Osteoblast (primary cell): Measurements from ENCODE around the gene LMCD1. TPM values are rescaled to one million over a fixed set of nuclear protein-coding genes. Genes with fewer than 3 reads are reported as not detected.

Experiments used
- DNase-seq: peaks from one replicate; pipeline ENCODE4 v3.0.0; 2011; ENCODE audit warnings: low spot score, mixed read lengths; ENCODE audit not compliant: insufficient read length; ENCODE audit errors: missing footprints
- H2AFZ ChIP-seq: 2 replicates; pipeline ENCODE4 v1.6.0; 2011; ENCODE audit warnings: mild to moderate bottlenecking, low read length
- H3K27ac ChIP-seq: 2 replicates; pipeline ENCODE4 v1.5.1; 2011; ENCODE audit warnings: mild to moderate bottlenecking, low read depth, low read length, moderate library complexity
- H3K27me3 ChIP-seq: 2 replicates; pipeline ENCODE4 v1.6.0; 2012; ENCODE audit warnings: mild to moderate bottlenecking, control low read depth, inconsistent platforms, low read length, moderate library complexity; ENCODE audit not compliant: insufficient read depth
- H3K36me3 ChIP-seq: 2 replicates; pipeline ENCODE4 v1.5.1; 2011; ENCODE audit warnings: mild to moderate bottlenecking, low read length, control low read depth, moderate library complexity; ENCODE audit not compliant: insufficient read depth
- H3K4me1 ChIP-seq: 2 replicates; pipeline ENCODE4 v1.5.1; 2011; ENCODE audit warnings: mild to moderate bottlenecking, low read length, control low read depth, moderate library complexity; ENCODE audit not compliant: insufficient read depth
- H3K4me2 ChIP-seq: 2 replicates; pipeline ENCODE4 v1.6.0; 2011; ENCODE audit warnings: mild to moderate bottlenecking, low read length; ENCODE audit not compliant: insufficient read depth
- H3K4me3 ChIP-seq: fragments of 200-600 bp; sonication (generic); 3 replicates; pipeline ENCODE4 v1.5.1; 2012; ENCODE audit warnings: mild to moderate bottlenecking, low read length, inconsistent platforms; ENCODE audit not compliant: insufficient read depth
- H3K79me2 ChIP-seq: 2 replicates; pipeline ENCODE4 v1.6.0; 2012; ENCODE audit warnings: mild to moderate bottlenecking, low read length, control low read depth, inconsistent platforms; ENCODE audit not compliant: insufficient read depth
- H3K9me3 ChIP-seq: 2 replicates; pipeline ENCODE4 v1.5.1; 2011; ENCODE audit warnings: low read depth, low read length, control low read depth
- H4K20me1 ChIP-seq: 2 replicates; pipeline ENCODE4 v1.6.0; 2012; ENCODE audit warnings: mild to moderate bottlenecking, low read length, control low read depth; ENCODE audit not compliant: insufficient read depth
- CTCF ChIP-seq: IDR thresholded peaks from 2 replicates; pipeline ENCODE4 v1.5.1; 2011; ENCODE audit warnings: mild to moderate bottlenecking, low read depth, low read length, moderate library complexity; ENCODE audit errors: extremely low read depth
- total RNA-seq: library from RNA; depleted of rRNA; stranded (reverse); fragments of >200 nt; gene quantifications from 2 replicates; pipeline ENCODE4 v1.2.3, GENCODE V29; 2012

The LMCD1 gene
- total RNA-seq, 1 donor, result 294 TPM

GRCh38 chr3:8593021-8593827, 91.6 kb downstream of the LMCD1 start:
- H3K4me2 ChIP-seq, result no peak overlapping the region
- no peak for DNase-seq

DNA sequence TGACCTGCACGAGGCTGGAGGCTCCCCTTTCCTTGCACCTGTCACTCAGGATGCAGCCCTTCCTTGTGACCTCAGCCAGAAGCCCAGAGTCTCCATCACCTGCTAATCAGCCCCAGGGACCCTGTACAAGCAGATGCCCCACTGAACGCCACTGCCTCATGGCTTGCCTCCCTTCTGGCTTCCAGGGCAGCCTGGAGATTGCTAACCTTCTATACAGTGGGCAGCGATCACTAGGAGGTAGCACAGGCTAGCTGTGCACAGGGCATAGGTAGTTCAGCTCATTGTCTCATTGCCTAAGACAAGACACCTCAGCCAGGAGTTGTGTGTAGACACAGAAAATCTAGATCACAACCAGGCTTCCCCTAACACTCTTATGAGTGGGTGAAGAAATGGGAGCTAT, 93.6 kb downstream of the LMCD1 start:
- Histone ChIP-seq H3K4me3 (no peak overlapping the region), H3K27ac (no peak overlapping the region), H4K20me1 (no peaks in the 10 kb centered on the region), H3K79me2 (no peaks in the 10 kb centered on the region), H2AFZ (no peak overlapping the region), H3K4me2 (no peak overlapping the region), H3K9me3 (no peaks in the 10 kb centered on the region), H3K36me3 (no peaks in the 10 kb centered on the region), H3K4me1 (peaks cover 11% of the 10 kb centered on the region), H3K27me3 (no peaks in the 10 kb centered on the region)
- DNase-seq, result no peak
- no peak for TF ChIP-seq CTCF

More at GRCh38 chr3:8593021-8593827, 91.6 kb downstream of the LMCD1 start:
- Histone ChIP-seq H2AFZ (peak overlapping the region; percentile 36), H3K9me3 (no peaks in the 10 kb centered on the region), H3K79me2 (no peaks in the 10 kb centered on the region), H4K20me1 (no peaks in the 10 kb centered on the region), H3K27me3 (no peaks in the 10 kb centered on the region), H3K4me3 (peak overlapping the region; percentile 7), H3K4me1 (peaks cover 19% of the 10 kb centered on the region), H3K36me3 (no peaks in the 10 kb centered on the region), H3K27ac (no peak overlapping the region)
- no peak for TF ChIP-seq CTCF

DNA sequence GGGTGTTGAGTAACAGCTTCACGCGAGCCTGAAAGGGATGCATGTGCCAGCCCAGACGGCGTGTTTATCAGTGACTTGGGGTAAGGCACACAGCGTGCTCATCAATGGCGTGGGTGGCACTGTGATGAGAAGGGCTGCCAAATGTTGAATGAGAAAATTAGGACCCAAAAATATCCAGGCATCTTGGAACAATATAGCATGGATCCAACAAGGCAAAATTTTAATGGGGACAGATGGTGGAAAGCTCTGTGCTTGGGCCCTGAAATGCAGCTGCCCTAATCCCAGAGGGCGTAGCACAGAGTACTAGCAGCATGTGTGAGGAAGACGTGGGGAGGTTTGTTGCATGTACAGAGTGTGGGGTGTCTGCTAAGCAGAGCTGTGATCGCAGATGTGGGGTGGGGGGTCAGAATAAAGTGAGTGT, 94.1 kb downstream of the LMCD1 start:
- H3K4me3 ChIP-seq, result no peak overlapping the region
- H3K4me1 ChIP-seq, result peaks cover 8% of the 10 kb centered on the region
- H2AFZ ChIP-seq, result no peak overlapping the region
- no peak for TF ChIP-seq CTCF
- H4K20me1 ChIP-seq, result no peaks in the 10 kb centered on the region
- H3K27me3 ChIP-seq, result no peaks in the 10 kb centered on the region
- H3K79me2 ChIP-seq, result no peaks in the 10 kb centered on the region
- H3K27ac ChIP-seq, result no peak overlapping the region
- no peaks in the 10 kb centered on the region for H3K36me3 ChIP-seq
- no peak overlapping the region for H3K4me2 ChIP-seq
- H3K9me3 ChIP-seq, result no peaks in the 10 kb centered on the region
- DNase-seq, result no peak

DNA sequence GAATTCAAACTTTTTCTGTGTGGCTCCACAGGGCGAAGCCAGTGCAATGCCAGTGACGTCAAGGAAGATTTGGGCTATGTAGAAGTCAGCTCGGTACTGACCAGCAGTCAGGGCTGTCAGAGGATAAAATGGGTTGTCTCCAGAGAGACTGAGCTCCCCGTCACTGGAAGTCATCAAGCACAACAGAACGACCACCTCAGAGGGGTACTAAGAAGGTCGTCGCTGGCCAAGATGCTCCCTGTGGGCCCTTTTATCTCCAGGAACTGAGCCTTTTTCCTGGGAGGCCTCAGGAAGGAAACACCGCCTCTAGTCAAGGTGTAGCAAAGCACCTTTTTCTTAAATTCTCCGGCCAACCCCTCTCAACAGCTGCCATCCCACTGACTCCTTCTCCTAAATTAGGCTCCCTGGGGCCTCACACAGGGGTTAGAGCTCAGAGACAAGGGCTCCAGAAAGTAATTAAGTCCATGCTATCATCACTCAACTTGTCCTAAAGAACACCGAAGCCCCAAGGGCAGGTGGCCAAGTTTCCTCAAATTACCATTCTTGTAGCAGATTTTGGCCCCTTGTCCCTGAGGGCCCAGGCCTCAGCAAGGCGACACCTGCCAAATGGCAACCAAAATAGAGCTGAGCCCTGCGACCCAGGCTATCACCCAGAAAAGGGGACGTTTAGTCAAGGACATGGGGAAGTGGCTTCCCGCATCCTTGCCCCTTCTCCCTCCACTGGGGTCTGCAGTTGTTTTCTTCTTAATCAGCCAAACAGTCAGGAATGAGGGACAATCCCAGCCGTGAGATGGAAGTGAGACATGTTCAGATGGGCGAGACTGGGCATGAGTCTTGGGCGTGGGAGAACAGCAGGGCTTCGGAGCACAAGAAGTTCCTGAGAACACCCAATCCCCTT, 94.9 kb downstream of the LMCD1 start:
- Histone ChIP-seq H3K36me3 (no peaks in the 10 kb centered on the region), H2AFZ (no peak overlapping the region), H3K27ac (no peak overlapping the region), H3K4me2 (no peak overlapping the region), H3K79me2 (no peaks in the 10 kb centered on the region), H3K27me3 (no peaks in the 10 kb centered on the region), H4K20me1 (no peaks in the 10 kb centered on the region), H3K4me1 (peaks cover 8% of the 10 kb centered on the region), H3K4me3 (no peak overlapping the region), H3K9me3 (no peaks in the 10 kb centered on the region)
- TF ChIP-seq CTCF, result no peak
- DNase-seq, result no peak
